Activated T-cell treated with anti-CD3 and anti-CD28 coated beads, Interleukin-2, amount 50 U/mL, for 1 hour (primary cell): ENCODE data around the gene EFCAB13.

Experiments used
- DNase-seq: peaks from one replicate; pipeline ENCODE4 v3.0.0-alpha.2; 2020

EFCAB13 gene

GRCh38 chr17:47323382-47324223, at the start of gene EFCAB13:
Gene EFCAB13, plus strand, starts transcription at chr17:47323955. Its CDS starts 4,399 bp downstream, at chr17:47328354.
- DNase-seq: peak; percentile 79

GRCh38 chr17:47274319-47275069, 49.3 kb upstream of the EFCAB13 start:
- DNase-seq: no peak

- DNase-seq: no peak
Observed at GRCh38 chr17:47275245-47275984, 48.3 kb upstream of the EFCAB13 start.

- DNase-seq: no peak
Observed at GRCh38 chr17:47276444-47276843, 47.3 kb upstream of the EFCAB13 start.

- DNase-seq: no peak
Observed at GRCh38 chr17:47276868-47277267, 46.9 kb upstream of the EFCAB13 start.

- DNase-seq: no peak
Observed at GRCh38 chr17:47277921-47278320, 45.8 kb upstream of the EFCAB13 start.

GRCh38 chr17:47278561-47278960, 45.2 kb upstream of the EFCAB13 start:
- no peak for DNase-seq

GRCh38 chr17:47279062-47279801, 44.5 kb upstream of the EFCAB13 start:
- DNase-seq: no peak

- DNase-seq: no peak
Observed at GRCh38 chr17:47280072-47280811, 43.5 kb upstream of the EFCAB13 start.

GRCh38 chr17:47281216-47281615, 42.5 kb upstream of the EFCAB13 start:
- DNase-seq: no peak

- DNase-seq: no peak
Observed at GRCh38 chr17:47285003-47285402, 38.8 kb upstream of the EFCAB13 start.

GRCh38 chr17:47286198-47286914, 37.4 kb upstream of the EFCAB13 start:
- DNase-seq: no peak

GRCh38 chr17:47287068-47287467, 36.7 kb upstream of the EFCAB13 start:
- DNase-seq: no peak

- DNase-seq: no peak
Observed at GRCh38 chr17:47287639-47288038, 36.1 kb upstream of the EFCAB13 start.

GRCh38 chr17:47288531-47289116, 35.1 kb upstream of the EFCAB13 start:
- no peak for DNase-seq

GRCh38 chr17:47289302-47289701, 34.5 kb upstream of the EFCAB13 start:
- no peak for DNase-seq

GRCh38 chr17:47290870-47291241, 32.9 kb upstream of the EFCAB13 start:
- no peak for DNase-seq

GRCh38 chr17:47291242-47291873, 32.4 kb upstream of the EFCAB13 start:
- DNase-seq: no peak

- no peak for DNase-seq
Observed at GRCh38 chr17:47292206-47292605, 31.5 kb upstream of the EFCAB13 start.
